ENCODE results near the gene NEK2.

DNA sequence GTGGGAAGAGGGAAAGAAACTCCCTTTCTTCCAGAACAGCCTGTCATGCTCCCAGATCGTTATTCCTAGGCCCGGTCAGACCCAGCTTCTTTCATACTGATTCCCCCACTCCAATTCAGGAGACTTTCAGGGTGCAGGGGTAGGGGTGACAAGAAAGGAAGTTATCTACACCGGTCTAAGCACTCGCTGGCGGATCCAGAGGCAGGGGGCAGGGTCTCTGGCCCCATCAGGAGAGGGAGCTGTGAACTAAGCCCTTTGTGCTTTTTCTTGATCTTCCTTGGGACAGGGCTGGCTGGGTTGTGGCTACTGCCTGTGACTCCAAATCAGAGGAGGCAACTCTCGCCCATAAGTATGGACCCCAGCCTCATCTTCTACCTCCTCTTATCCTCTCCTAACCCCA is 44.3 kb downstream of the NEK2 start:
- no peak for TF ChIP-seq CTCF (IDR thresholded peaks at IDR 0.05)
- no peak for TF ChIP-seq POLR2A (IDR thresholded peaks at IDR 0.05)

All from body of pancreas (tissue), 4 donors.